ENCODE results near the gene TFDP2.

TFDP2 gene

DNA sequence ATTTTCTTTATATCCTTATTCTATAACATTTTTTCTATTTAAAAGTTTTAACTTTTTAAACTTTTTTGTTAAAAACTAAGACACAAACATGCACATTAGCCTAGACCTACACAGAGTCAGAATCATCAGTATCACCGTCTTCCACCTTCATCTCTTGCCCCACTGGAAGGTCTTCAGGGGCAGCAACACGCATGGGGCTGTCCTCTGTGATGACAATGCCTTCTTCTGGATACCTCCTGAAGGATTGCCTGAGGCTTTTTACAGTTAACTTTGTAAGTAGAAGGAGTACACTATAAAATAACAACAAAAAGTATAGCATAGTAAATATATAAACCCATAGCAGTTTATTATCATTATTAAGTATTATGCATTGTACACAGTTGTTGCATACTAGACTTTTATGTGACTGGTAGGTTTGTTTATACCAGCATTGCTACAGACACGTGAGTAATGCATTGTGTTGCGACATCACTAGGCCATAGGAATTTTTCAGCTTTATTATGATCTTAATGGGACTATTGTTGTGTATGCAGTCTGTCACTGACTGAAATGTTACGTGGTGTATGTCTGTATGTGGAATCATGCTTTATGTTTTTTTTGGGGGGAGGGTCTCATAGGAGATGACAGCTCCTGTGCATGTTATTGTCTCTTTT, 254.7 kb downstream of the TFDP2 start:
- DNase-seq (ENCODE audit: low read depth): peak; percentile 78
- TF ChIP-seq MYC (IDR thresholded peaks at IDR 0.05; ENCODE audit: low read depth, low read length): no peak
- TF ChIP-seq, protein P1, sequence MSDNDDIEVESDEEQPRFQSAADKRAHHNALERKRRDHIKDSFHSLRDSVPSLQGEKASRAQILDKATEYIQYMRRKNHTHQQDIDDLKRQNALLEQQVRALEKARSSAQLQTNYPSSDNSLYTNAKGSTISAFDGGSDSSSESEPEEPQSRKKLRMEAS (IDR thresholded peaks at IDR 0.05; ENCODE audit: low read depth, low read length): peak; percentile 66
- no peak overlapping the region for H3K4me3 ChIP-seq (ENCODE audit: low read depth, low read length)

All from NB4 (cell line).